Activated T-cell treated with anti-CD3 and anti-CD28 coated beads, Interleukin-2, amount 50 U/mL, for 1 hour (primary cell): ENCODE data around the gene SLC4A2.

Experiments used
- DNase-seq: peaks from one replicate; pipeline ENCODE4 v3.0.0-alpha.2; 2020

Gene SLC4A2

DNA sequence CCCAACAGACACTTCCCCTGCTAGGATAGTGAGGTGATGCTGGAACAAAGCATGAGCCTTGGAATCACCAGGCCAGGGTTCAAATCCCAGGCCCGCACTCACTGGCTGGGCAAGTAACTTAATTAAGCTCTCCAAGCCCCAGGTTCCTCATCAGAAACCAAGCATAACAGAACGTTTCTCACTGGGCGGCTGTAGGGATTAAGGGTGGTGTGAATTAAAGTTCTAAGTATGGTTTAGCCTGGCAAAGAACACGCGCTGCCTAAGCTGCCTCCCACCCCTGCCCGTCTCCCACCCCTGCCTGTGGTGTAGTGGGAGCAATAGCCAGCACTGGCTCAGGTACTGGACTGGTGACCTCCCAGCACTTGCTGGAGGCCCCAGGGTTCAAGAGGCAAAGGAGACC lies 5.6 kb downstream of the SLC4A2 start:
- no peak for DNase-seq

DNA sequence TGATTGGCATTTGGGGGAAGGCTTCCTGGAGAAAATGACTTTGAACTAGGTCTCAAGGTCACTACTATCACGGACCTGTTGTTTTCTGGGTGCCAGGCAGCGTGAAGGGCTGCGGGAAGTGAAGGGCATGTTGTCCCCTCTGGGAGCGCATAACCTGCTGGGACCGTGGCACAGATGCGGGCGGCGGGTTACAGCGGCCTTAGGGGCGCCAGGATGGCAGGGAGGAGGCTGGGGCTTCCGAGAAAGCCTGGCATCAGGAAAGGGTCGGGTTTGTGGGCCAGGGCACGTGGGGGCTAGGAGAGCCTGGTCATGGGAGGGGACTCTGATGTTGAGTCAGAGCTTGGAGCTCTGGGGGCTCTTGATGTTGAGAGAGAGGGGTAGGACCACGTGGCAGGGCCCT lies 6.1 kb downstream of the SLC4A2 start:
- DNase-seq = no peak

DNA sequence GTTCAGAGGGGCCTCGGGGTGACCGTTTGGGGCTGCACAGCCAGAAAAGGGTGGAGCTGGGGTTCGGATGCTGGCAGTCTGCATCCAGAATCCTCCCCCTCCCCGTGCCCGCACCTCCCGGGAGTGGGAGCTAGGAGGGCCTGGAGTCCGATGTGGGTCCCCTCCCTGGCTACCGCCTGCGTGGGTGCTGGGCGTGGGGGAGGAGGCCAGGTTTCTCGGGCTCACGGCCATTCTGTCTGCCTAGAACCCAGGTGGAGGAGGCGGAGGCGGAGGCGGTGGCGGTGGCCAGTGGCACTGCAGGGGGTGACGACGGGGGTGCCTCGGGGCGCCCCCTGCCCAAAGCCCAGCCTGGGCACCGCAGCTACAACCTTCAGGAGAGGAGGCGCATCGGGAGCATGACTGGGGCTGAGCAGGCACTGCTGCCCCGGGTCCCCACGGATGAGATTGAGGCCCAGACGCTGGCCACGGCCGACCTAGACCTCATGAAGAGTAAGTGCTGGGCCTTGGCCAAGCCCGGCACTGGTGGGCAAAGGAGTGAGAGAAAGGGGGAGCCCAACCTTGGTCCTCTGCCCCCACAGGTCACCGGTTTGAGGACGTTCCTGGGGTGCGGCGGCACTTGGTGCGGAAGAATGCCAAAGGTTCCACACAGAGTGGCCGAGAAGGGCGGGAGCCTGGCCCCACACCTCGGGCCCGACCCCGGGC lies 7.0 kb downstream of the SLC4A2 start:
- no peak for DNase-seq

DNA sequence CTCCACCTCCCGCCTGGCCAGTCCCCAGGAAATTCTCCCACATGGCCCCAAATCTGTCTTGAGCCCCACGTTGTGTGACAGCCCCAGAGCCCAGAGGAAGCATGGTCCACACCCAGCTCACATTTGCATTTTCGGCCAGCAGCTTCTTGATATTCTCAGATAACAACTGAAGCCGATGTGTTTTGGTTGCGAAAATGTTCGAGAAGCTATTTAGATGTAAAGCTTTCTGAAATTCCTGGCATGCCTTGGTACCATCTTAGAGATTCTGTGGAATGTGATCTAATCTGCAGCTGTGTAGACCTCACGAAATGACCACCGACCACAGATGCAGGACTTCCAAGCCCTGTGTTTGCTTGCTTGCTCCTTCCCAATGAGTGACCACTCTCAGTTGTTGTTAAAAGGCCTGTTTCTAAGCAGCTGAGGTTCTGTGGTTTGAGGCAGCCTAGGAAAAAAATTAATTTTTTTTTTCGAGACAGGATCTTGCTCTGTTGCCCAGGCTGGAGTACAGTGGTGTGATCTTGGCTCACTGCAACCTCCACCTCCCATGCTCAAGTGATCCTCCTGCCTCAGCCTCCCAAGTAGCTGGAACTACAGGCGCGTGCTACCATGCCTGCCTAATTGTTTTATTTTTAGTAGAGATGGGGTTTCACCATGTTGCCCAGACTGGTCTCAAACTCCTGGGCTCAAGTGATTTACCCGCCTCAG lies 8.8 kb downstream of the SLC4A2 start:
- DNase-seq = no peak

DNA sequence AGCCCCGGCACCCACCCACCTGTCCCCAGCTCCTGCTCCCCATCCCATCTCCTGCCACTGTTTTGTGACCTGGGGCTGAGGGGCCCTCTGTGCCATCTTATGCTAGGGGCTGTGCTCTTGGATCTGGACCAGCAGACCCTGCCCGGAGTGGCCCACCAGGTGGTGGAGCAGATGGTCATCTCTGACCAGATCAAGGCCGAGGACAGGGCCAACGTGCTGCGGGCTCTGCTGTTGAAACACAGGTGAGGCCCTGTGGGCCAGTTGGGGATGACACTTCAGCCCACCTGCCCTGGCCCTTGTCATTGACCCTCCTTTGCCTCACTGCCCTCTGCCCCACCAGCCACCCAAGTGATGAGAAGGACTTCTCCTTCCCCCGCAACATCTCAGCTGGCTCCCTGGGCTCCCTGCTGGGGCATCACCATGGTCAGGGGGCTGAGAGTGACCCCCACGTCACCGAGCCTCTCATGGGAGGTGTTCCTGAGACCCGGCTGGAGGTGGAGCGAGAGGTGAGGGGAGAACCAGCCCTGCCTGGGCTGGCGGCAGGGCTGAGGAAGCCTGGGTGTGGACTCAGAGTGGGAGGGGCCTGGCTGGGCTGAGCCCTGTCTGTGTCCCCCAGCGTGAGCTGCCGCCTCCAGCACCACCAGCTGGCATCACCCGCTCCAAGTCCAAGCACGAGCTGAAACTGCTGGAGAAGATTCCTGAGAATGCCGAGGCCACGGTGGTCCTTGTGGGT lies 10.6 kb downstream of the SLC4A2 start:
- no peak for DNase-seq

DNA sequence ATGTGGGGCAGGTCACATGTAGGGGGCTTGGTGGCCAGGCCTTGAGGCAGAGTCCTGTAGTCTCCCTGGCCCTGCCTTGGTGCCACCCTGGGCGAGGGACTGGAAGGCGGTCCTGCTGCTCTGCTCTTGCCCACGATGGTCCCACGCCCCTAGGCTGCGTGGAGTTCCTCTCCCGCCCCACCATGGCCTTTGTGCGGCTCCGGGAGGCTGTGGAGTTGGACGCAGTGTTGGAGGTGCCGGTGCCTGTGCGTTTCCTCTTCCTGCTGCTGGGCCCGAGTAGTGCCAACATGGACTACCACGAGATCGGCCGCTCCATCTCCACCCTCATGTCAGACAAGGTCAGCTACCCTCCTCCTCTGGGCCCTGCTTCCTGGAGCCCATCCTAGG lies 11.2 kb downstream of the SLC4A2 start:
- DNase-seq = no peak

DNA sequence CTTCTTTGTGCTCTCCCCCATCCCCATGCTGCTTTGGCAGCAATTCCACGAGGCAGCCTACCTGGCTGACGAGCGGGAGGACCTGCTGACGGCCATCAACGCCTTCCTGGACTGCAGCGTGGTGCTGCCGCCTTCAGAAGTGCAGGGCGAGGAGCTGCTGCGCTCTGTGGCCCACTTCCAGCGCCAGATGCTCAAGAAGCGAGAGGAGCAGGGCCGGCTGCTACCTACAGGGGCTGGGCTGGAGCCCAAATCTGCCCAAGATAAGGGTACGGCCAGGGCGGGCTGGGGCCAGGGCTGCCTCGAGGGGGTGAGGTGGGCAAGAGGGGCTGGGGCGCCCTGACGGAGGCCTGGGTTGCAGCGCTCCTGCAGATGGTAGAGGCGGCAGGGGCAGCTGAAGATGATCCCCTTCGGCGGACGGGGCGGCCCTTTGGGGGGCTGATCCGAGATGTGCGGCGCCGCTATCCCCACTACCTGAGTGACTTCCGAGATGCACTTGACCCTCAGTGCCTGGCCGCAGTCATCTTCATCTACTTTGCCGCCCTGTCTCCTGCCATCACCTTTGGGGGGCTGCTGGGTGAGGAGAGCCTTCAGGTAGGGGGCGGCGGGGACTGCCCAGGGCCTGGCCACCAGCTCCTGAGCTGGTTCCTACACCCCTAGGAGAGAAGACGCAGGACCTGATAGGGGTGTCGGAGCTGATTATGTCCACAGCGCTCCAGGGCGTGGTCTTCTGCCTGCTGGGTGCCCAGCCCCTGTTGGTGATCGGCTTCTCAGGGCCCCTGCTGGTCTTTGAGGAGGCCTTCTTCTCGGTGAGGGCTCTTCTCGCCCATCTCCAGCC lies 11.9 kb downstream of the SLC4A2 start:
- DNase-seq = no peak

DNA sequence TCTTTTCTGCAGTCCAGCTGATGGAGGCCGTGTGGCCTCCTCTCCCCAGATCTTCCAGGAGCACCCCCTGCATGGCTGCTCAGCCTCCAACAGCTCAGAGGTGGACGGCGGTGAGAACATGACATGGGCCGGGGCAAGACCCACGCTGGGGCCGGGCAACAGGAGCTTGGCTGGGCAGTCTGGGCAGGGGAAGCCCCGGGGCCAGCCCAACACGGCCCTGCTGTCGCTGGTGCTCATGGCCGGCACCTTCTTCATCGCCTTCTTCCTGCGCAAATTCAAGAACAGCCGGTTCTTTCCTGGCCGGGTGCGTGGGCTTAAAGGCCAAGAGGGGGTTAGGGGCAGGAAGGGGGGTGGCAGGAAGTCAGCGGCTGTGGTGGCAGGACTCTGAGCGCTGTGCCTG lies 14.6 kb downstream of the SLC4A2 start:
- no peak for DNase-seq

DNA sequence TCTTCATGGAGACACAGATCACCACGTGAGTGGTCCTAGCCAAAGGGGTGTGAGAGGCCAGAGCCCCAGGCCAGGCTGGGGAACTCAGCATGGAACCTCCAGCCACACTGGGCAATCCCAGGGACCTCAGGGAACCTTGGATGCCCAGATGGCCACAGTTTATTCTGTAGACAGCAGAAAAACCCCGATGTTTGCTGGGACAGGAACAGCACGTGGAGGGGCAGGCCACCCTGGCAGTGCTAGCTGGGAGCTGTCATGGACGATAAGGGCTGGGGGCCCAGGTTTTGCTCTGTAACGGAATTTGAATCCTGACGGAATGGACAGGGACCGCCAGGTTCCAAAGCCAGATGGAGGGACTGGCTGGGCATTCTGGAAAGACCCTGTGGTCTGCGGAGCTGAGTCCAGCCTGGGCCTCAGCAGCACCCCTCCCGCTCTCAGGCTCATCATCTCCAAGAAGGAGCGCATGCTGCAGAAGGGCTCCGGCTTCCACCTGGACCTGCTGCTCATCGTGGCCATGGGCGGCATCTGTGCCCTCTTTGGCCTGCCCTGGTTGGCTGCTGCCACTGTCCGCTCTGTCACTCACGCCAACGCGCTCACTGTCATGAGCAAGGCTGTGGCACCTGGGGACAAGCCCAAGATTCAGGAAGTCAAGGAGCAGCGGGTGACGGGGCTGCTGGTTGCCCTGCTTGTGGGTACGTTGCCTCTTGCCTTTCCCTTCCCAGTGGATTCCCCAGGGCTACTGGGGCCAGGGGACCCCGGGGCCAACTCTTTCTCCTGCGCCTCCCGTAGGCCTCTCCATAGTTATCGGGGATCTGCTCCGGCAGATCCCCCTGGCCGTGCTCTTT lies 15.7 kb downstream of the SLC4A2 start:
- DNase-seq = no peak

DNA sequence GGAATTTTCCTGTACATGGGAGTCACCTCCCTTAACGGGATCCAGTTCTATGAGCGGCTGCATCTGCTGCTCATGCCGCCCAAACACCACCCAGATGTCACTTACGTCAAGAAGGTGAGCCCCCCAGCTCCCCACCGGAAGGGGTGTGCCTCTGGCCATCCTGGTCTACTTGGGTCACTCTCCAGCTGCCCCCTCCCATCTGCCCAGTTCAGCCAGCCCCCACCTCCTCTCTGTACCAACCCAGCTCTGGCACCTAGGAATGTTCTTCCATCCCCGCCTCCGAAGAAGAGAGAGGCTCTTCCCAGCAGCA lies 16.2 kb downstream of the SLC4A2 start:
- DNase-seq = no peak

DNA sequence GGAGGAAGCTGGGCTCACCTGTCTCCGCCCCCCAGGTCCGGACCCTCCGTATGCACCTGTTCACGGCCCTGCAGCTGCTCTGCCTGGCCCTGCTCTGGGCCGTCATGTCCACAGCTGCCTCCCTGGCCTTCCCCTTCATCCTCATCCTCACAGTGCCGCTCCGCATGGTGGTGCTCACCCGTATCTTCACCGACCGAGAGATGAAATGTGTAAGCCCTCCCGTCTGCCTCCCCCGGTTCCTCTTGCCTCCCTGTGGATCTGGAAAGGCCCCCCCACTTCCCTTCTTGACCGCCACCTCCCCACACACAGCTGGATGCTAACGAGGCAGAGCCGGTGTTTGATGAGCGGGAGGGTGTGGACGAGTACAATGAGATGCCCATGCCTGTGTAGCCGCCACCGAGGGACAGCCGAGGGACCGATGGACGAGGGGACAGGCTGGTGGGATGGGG lies 16.6 kb downstream of the SLC4A2 start:
- no peak for DNase-seq

DNA sequence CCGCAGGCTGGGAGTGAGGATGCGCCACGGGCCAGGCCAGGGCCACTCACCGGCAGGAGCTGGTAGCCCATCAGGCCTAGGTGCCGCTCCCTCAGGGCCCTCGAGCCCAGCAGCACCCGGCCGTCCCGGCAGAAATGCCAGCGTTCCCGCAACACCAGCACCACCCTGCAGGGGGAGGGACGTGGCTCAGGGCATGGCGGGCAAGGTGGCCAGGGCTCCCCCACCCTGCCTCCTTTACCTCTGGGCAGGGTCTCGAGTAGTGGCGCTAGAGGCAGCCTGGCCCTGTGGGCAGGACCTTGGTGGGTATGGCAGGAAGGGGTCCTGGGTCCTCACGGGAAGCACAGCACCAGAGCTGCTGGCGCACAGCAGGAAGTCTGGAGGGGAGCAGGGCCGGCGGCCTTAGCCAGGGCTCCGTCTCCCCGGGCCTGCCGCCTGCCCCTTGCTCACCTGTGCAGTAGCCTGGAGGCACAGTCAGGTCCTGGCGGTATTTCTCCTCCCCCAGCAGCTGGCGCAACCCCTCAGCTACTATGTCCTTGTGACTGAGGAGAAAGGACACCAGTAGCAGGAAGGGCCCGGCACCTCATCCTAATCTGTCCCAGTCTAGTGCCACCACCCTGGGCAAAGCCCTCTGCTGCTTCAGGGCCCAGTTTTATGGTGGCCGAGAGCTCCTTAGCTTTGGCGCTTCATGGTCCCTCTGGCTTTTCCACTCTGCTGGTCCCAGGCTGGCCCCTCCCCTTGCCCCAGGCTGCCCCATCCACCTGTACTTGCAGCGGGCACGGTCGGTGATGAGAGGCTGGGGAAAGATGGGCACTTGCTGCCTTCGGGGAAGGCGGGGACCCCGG lies 17.7 kb downstream of the SLC4A2 start:
- DNase-seq = no peak

DNA sequence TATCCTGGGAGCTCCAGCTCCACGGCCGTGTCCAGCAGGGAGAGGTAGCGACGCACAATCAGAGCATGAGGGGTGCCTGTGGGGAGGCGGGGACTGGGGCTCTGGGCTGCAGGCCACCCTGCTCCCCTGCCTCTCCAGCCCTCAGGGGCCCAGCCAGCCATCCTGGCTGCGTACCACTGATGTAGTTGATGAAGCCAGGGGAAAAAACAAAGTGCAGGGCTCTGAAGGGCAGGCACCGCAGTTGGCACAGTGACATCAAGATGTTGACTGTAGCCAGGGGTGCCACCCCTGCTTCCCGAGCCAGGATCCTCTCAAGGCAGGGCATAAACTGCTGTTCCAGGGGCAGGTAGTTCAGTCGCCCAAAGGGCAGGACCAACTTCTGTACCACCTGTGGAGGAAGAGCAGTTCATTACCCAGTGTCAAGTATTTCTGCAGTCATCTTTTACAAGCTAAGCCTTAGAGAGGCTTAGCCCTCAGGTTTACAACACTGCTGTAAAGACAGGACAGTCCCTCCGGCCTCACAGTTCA lies 18.4 kb downstream of the SLC4A2 start:
- DNase-seq = no peak

DNA sequence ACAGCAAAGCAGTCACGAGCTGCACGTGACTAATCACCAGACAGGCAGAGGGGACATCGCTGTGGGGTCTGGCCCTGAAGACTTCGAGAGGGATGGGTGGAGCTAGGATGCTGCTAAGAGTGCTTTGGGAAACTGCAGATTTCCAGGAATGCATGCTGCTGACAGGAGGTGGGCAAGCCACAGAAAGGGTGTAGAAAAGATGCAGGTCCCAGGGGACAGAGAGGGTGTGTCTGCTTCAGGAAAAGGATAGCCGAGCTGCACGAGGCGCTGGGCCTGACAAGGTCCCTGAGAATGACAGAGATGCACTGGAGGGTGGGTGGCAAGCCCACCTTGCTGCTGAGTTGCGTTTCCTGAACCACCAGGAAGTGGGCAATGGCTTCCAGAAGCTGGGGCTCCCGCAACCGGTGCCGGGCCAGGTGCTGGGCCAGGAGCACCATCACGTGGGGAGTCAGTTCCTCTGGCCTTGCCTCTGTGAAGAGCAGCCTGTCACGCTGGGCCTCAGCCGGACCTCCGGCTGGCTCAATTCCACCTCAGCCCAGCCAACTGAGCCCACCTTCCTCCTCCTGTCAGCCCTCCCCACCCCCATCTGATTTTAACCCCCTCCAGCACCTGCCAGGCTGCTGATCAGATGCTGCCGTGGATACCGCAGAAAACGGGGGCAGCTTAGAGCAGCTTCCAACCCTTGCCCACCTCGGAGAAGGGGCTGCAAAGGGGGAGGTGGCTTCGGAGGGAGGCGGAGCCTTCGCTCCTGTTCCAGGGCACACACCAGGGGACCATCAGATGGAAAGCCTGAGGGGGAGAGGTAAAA lies 19.0 kb downstream of the SLC4A2 start:
- DNase-seq = no peak

DNA sequence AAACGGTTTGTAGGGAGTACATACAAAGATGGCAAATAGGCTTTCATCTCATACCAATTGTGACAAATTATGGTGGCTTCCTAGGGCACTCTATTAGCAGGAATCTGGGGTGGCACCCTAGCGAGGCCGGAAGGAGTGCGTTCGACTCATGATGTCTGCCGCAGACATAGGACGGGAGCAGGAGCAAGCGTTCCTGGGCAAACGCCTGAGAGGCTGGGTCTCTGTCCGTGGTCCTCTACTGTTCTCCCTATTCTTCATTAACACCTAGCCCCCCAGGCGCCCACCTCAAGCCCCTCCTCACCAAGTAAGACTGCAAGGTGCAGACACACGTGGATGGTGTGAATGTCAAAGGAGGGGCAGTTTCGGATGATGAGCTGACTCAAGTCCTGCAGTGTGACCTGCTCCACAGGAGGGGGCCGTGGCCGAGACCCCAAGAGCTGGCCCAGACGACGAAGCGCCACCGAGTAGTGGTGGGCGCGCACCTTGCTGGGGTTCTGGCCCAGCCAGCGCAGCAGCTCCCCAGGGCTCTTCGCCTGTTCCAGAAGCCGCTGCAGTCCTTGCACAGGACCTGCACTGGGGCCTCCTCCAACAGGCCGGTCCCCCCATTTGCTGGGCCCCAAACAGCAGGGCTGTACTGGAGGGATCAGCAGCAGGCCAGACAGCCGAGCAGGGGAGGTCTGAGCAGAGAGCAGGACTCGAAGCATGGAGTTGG lies 20.0 kb downstream of the SLC4A2 start:
- DNase-seq = no peak

DNA sequence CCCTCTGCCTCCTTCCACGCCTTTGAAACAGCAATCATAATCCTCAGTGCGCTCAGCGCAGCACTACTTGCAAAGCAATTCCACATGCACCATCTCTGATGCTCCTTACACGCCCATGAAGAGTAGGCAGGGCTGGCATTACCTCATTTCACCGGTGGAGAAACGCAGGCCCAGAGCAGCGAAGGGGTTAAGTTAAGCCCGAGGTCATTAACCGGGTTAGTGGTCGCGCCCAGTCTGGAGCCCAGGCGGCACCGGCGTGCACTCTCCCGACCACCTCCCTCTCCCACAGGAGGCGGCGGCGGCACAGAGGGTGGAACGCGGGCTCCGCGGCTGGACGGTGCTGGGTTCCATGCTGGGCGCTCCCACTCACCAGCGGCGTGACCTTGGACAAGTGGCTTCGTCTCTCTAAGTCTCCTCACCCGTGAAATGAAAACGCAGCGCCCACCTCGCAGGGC lies 20.7 kb downstream of the SLC4A2 start:
- DNase-seq = no peak

DNA sequence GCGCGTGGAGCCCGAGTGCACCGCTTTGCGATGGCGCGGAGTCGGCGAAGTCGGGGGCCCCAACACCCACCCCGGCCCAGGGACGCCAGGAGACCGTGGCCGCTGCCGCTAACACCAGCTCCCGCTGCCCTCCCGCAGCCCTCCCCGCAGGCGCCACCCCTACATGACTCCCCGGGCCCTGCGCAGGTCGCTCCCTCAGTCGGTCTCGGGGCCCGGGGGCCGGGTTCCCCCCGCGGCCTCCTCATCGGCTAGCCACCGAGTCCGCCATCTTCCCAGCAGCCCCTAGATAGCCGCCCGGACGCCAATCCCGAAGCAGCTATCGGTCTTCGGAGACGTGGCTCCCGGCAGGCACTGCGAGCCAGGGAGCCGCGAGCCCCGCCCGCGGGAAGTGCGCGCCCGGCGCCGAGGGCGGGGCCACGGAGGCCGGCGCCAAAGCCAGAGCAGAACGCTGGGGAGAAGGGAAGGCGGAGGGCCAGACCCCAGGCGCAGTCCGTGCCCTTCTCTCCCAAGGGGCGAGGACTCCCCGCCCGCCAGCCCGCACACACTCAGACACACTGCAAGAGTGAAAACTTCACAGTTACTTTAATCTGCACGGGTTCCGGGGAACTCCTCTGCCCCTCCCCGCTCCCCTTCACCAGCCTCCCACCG lies 21.3 kb downstream of the SLC4A2 start, which contains the start of gene FASTK:
Gene FASTK, minus strand, starts transcription at position 288 of the 648 bp plus-strand sequence. Its CDS starts 43 bp downstream, at position 245.
- peak; percentile 84 for DNase-seq
